Activated CD8-positive, alpha-beta memory T cell treated with anti-CD3 and anti-CD28 coated beads, Interleukin-2, amount 50 U/mL, for 48 hours (primary cell): ENCODE results near the gene YIF1A.
"Not testable (repeated sequence)": the region's sequence is repeated elsewhere in the genome, so short reads cannot be mapped to it uniquely, and the experiment has no call there.

Experiments used
- DNase-seq: peaks from one replicate; pipeline ENCODE4 v3.0.0-alpha.2; 2020

Gene YIF1A

DNA sequence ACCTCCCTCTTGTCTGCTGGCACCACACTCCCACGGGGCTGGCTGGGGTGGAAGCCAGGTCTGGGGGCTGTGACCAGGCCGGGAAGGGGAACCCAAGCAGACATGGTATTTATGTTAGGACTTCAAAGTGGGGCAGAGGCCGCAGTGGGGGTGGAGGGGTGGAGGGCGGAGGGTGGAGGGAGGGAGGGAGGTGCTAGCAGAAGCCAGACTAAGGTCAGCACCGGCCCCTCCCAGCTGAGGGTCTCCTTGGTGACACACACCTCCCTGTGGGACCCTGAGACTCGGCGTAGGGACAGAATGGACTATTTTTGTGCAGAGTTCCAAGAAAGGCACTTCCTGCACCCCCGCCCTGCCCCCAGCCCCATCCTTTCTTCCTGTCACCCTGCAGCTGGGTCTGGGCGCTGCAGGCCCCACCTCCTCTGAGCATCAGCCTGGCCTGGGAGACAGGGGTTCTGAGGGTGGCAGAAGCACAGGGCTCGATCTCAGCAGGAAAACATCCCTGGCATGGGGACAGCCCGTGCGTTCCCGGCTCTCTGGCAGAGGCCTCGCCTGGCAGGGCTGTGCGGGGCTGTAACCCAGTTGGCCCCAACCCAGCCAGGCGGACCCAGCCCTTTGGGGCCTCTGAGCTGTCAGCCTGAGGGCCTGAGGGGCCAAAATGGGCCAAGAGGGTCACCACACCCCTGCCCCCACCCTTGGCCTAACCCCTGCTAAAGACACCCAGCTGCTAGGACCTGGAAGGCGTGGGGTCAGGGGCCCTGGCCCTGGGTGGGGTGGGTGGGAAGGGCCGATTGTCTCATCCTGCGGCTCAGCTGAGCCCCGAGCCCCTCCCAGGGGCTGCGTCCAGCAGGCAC lies 37.5 kb upstream of the YIF1A start:
- no peak for DNase-seq

DNA sequence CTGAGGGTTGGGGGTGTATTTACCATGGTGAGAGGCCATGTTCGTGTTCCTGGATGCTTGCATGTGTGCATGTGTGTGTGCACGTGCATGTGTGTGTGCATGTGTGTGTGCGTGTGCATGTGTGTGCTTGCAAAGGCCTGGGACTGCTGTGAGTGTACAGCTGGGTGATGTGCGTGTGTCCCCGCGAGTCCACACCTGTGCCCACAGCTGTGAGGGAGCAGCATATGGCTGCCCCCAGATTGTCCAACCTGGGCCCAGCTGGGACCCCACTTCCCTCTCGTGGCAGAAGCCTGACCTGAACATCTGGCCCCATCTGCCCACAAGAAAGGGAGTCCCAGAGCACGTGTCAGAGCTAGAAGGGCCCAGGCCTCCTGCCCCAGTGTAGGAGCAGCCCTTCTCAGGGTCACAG lies 36.3 kb upstream of the YIF1A start:
- no peak for DNase-seq

DNA sequence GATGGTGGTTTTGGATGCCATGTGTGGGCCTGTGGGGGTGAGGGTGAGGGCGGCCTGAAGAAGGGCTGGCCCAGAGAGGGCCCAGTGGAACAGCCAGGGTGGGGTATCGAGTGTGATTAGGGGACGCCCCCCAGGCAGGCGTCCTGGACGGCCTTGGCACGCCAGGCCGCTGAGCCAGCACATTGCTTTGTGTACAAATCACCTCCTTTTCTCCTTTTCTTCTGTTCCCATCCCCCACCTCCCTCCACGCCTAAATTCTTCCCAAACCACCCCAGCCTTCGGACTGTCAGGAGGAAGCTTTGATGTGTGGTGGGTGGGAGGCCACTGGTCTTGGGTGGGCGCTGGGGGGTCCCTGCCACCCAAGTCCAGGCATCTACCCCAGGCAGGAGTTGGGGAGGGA lies 35.7 kb upstream of the YIF1A start:
- DNase-seq = no peak

DNA sequence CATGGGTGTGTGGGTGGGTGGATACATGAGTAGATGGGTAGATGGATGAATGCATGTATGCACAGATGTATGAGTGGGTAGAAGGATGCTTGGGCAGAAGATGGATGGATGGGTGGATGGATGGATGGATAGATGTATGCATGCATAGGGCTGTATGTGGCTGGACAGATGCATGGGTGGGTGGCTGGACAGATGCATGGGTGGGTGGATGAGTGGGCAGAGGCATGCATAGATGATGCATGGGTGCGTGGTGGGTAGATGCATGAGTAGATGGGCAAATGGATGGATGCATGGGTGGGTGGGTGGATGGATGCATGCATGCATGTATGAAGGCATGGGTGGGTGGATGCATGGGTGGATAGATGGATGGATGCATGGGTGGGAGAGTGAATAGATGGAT lies 34.7 kb upstream of the YIF1A start:
- DNase-seq = no peak

DNA sequence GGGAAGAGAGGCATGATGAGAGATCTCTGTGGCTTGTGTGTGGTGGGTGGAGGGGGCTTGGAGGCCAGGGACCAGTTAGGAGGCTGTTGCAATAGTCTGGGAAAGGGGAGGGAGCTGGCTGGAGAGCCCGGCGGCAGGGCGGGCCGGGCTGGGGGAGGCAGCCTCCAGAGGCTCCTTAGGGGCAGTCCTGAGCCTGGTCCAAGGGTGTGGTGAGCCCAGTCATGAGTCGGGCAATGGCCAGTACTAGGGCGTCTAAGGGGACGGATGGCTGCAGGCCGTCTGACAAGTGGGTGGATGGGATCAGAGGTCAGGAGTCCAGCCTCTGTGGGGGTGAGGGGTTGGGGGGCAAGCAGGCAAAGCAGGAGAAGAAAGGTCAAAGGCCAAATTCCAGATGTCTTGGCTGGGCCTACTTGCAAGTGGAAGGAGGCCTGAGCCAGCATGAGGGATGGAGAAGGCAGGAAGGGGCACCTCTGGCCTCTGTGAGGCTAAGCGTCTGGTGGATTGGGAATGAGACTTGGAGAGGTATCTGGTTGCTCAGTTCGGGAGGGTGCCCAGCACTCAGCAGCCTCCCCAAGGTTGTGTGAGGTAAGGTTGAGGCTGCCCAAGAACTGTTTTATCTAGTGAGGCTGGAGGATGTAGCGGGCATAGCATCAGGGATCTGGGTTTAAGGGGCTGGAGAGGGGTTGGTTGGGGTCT lies 33.9 kb upstream of the YIF1A start:
- no peak for DNase-seq

DNA sequence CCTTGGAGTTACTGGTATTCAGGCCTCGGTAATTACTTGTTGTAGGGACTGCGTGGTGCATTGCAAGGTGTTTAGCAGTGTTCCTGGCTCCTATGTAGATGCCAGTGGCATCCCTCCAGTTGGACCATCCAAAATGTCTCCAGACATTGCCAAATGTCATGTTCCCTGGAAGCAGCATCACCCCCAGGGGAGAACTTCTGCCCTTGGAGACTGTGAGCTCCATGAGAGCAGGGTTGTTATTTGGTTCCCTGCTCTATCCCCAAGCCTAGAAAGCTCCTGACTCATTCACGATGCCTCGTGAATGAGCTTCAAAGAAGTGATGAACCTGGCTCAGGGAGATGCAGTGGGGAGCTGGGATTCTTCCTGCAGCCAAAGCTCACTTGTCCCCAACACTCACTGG lies 32.7 kb upstream of the YIF1A start:
- no peak for DNase-seq

DNA sequence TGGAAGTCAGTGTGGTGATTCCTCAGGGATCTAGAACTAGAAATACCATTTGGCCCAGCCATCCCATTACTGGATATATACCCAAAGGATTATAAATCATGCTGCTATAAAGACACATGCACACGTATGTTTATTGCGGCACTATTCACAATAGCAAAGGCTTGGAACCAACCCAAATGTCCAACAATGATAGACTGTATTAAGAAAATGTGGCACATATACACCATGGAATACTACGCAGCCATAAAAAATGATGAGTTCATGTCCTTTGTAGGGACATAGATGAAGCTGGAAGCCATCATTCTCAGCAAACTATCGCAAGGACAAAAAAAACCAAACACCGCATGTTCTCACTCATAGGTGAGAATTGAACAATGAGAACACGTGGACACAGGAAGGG lies 31.8 kb upstream of the YIF1A start:
- not testable (repeated sequence) for DNase-seq

DNA sequence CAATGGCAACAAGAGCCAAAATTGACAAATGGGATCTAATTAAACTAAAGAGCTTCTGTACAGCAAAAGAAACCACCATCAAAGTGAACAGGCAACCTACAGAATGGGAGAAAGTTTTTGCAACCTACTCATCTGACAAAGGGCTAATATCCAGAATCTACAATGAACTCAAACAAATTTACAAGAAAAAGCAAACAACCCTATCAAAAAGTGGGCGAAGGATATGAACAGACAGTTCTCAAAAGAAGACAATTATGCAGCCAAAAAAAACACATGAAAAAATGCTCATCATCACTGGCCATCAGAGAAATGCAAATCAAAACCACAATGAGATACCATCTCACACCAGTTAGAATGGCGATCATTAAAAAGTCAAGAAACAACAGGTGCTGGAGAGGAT lies 31.3 kb upstream of the YIF1A start:
- DNase-seq = not testable (repeated sequence)

DNA sequence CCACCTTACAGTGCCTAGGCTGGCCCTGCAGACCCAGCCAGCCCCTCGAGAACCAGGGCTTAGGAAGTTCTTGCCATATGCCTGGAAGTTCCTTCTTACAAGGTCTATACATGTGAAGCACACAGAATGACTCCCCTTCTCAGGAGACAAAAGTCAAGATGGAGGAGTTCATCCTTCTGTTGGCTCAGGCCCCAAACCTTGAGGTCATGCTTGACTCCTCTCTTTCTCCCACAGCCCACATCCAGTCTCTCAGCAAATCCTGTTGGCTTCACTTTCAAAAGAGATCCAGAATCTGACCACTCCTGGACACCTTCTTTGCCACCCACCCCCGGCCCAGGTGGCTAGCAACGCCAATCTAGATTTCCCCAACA lies 29.6 kb upstream of the YIF1A start:
- DNase-seq = peak; percentile 46

DNA sequence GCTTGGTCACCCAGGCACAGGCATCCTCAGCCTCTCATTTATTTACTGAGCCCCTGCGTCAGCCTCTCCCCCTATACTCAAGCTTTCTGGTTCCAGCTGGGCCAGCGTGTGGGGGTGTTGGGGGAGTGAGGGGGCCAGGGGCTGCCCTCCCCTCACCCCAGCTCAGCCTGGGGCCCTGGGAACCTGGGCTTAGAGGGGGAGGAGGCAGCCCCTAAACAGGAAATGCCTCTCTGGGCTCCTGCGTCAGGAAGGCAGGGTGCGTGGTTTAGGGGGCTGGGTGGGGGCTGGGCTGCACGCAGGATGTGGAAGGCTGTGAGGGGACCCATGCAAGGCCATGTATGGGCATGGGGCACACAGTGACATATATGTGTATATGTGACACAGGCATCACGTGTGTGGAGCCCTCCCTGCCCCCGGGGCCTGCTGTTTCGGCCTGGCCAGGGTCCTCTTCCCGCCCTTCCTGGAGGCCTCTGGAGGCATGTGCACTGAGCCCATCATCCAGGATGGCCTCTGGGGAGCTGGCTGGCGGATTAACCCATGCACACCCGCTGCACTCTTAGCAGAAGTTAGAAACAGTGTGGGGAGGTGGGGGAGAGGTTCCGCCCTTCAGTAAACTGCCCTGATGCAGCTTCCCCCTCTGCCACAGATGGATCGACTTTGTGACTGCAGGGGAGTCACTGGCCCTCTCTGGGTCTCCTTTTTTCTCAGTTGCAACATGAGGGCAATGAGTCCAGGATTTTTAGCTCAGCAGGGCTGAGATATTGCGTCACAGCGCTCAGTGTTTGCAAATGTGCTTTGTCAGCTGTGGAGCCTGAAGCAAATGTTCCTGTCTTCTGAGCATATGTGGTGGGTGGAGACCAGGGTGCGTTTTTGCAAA lies 29.0 kb upstream of the YIF1A start:
- peak; percentile 79 for DNase-seq

DNA sequence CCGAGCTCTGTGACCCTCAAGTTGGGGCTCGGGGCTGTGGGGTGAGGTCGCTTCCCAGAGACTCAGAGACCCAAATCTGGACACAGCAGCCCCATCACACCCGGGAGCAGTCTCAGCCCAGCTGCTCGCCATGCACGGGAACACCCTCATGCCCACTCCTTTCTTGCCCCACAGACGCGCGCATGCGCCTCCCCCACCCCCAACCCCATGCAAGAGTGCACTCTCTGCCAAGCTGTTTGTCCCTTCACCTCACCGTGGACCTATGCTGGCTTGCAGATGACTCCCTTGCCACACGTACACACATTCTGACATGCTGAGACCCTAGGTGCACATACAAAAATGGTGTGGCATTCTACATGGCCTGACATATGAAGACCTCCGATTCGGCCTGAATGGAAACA lies 28.4 kb upstream of the YIF1A start:
- DNase-seq = peak; percentile 79

DNA sequence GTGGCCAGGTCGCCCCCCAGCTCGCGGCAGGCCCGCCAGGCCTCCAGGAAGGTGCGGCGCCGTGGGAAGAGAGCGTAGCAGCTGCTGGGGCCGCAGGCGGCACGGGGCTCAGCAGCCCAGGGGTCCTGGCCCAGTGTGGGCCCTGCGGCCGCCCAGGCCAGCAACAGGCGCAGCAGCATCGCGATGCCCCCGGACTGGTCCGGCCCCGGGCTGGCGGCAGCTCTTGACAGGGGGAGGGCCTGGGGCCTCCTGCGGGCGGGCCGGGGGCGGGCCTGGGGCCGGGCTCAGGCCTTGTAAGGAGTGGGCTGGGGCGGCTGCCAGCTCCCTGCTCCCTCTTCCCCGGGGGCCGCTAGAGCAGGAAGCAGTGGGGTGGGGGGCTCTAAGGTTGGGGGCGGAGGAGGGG lies 27.9 kb upstream of the YIF1A start, which contains the start of gene CD248:
Gene CD248, minus strand, starts transcription at position 196 of the 403 bp plus-strand sequence. Its CDS starts 17 bp downstream, at position 179.
- no peak for DNase-seq

DNA sequence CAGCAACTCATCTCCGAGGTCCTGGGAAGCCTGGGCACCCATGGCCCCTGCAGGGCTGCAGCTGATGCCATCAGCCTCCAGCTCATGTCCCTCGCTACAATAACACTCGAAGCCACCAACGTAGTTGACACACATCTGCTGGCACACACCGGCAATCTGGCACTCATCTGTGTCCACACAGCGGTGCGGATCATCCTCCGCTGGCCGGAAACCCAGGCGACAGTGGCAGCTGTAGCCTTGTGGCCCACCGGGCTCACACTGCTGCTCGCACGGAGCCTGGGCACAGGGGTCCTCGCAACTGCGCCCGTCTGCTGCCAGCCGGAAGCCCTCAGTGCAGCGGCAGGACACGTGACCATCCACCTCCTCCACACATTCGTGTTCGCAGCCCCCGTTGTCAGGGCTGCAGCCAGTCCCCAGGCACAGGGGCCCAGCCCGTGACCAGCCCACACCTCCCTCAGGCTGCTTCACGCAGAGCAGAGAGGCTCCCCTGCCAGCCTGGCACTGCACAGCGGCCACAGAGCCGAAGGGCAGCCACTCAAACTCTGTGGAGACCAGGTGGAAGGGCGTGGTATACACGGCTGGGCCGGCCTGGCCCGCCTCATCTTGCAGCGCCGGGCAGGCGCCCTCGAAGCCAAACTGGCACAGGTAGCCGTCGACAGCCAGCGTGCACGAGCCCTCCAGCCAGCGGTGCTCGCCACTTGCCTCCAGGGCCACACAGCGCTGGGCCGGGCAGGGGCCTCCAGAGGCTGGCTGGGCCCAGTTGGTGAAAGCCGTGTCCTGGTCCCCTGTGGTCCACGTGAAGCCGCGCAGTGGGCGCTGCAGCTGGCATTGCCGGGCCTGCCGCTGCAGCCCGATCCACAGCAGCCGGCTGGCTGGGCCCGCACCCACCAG lies 27.2 kb upstream of the YIF1A start:
- peak; percentile 68 for DNase-seq

DNA sequence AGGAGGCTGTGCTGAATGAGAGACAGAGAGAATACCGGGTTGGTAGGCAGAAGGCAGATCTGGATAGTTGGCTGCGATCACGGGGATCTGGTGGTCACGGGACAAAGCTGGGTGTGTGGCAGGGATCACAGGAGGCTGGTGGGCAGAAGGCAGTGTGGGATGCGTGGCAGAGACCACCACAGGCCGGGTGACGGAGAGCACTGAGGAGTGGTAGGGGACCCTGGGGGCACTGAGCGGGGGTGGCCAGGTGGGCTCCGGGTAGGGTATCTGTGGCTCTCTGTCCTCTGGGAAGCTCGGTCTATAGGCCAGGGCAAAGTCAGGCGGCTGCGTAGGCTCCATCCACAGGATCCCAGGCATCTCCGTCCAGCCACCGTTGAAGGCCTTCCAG lies 26.5 kb upstream of the YIF1A start:
- no peak for DNase-seq

DNA sequence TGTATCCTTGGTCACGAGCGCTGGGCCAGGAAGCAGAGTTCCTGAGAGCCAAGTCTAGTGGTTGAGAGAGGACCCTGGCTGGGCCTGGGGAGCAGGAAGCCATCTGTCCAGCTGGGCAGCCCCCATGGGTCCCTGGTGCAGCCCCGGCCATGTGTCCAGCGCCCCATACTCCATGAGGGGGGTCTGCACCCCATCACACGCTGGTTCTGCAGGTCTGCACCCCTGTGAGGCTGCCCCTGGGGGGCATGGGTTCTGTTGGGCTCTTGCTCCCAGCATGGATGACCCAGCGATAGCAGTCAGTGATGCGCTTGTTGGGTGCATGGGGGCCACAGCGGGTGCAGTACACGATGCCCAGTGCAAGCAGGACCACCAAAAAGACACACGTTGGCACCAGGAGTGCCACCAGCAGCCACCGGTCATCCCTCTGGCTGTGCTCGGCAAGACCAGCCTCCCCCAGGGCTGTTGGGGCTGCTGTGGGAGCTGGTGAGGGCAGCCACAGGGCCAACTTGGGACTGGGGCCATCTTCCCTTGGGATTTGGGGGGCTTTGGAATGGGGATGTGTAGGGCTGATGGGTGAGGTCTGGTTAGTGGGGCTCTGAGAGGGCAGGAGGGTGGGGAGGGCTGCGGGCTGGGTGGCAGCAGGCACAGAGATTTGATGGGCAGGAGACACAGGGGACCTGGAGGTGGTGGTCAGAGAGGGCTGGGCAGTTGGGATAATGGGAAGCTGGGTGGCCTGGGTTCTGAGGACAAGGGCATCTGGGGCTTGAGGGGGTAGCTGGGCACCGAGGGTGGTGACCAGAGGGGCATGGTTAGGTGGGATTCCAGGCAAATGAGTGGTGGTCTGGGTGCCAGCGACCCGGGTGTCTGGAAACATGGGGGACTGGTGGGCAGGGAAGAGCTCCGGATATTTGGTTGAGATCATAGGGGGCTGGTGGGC lies 25.9 kb upstream of the YIF1A start:
- peak; percentile 57 for DNase-seq

DNA sequence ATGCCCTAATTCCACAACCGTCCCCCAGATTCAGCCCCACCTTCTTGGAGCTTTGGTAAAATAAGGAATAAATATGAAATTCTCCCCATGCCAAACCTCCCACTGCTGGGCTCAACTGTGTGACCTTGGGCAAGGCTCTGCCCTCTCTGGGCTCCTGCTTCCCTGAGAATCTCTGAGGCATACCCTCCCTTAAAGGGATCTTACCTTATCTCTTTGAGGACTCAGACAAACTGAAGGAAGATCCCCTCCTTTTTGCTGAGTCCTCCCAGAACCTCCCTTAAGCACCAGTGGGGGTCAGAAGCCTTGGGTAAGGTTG lies 25.2 kb upstream of the YIF1A start:
- DNase-seq = no peak

DNA sequence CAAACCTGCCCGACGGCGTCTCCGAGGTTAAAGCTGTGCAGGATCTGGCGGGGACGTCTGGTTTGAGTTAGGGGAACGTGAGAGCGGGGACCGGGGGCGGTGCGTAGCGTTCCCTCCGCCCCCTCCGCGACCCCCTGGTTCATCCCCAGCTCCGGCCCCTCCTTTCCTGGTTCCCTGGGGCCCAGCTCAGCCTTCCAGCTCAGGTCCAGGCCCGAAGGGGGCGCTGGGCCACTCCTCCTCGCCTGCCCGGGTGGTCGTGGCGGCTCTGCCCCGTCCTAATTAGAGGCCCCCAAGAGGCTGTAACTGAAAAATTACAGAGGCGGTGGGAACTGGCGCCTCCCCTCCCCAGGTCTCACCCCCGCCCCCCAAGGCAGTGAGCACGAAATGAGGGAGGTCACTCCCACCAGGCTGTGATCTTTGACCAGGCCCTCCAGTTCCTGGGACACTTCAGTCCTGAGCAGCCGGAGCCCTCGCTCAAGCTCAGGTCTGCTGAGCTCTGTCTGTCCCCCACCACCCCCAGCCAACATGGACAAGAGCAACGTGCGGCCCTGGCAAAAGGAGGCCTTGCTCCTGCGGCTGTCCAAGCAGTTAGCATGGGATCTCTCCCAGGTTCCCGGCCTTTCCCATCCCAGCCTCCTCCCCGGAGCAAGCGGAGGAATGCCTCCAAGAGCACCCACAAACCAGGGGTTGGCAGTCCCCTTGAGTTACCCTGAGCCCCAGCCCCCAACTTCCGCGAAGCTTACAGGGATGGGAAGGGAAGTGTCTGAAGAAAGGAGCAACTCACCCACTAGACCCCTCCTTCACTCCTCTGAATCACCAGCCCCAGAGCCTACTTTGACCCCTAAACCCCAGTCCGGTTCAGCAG lies 24.6 kb upstream of the YIF1A start:
- DNase-seq = peak; percentile 65

DNA sequence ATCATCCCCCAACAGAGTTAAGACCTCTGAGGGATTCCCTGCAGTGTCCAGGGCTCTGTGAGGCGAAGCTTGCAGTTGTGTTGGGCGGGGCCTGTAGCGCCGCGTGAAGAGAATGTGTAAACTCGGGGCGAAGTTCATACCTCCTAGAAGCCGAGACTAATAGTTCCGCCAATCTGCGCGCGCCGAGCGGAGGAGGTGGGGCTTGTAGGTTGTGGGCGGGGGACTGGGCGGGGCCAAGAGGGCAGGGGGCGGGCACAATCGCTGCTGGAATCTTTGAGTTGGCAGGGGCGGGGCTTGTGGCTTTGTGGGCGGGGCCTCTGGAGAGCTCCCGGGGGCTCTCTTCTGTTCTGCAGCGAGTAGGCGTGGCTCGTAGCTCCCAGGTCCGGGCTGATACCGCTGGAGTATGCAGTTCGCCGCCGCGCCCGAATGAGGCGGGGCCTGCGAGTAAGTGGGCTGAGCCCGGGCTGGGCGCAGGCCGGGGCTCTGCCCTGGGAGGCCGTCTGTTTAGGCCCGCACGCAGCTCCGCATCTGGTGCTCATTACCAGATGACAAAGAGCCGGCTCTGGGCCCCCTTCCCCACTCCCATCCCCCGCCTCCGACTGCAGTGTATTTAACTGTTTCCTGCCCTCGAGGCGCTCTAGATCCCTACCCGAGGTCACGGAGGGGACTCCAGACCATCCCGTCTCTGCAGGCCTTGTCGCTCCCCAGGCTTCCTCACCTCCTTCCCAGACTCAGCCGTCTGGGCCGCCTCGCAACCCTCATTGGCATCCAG lies 23.8 kb upstream of the YIF1A start:
- peak; percentile 100 for DNase-seq

DNA sequence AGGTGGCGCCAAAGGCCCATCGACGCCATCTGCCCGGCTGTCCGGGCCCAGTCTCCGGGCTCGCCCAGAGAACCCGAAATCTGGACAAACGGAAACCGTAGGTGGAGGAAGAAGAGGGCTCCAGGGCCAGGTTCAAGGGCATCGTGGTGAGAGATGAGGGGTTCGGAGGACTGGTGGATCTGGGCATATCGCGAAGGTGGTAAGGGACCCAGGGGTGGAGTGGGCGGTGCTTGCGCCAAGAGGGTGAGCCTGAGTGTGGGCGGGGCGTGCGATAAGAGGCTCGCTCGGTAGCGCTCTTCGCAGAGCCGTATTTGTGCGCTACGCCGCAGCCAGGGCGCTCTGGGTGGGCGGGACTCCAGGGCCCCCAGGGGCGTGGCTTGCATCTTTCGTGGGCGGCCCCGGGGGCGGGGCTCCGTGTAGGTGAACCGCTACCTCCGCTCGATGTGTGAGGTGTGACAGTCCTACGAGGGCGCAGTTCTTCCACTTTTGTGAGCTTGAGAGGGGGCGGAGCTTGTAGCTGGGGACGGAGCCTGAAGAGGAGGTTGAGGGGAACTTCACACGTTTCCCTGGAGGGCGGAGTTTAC lies 23.1 kb upstream of the YIF1A start:
- peak; percentile 99 for DNase-seq
